Measurements from ENCODE around the gene ARID4B.
"Not testable (repeated sequence)": the region's sequence is repeated elsewhere in the genome, so short reads cannot be mapped to it uniquely, and the experiment has no call there.

Gene ARID4B

GRCh38 chr1:235211517-235211916 lies 116.5 kb downstream of the ARID4B start:
- no peak overlapping the region for H3K4me3 ChIP-seq (ENCODE audit: low read length)
- H3K27me3 ChIP-seq (ENCODE audit: insufficient read depth, low read length): no peaks in the 10 kb centered on the region
- no peak overlapping the region for H3K9ac ChIP-seq (ENCODE audit: low read depth, low read length)
- no peak overlapping the region for H3K27ac ChIP-seq (ENCODE audit: low read length)
- peaks cover 5% of the 10 kb centered on the region; the same call in 1 of the 2 replicates for H3K4me1 ChIP-seq (ENCODE audit: insufficient read depth, low read length)
- no peaks in the 10 kb centered on the region for H3K9me3 ChIP-seq (ENCODE audit: insufficient read depth, low read depth, low read length)
- H3K36me3 ChIP-seq (ENCODE audit: insufficient read depth, low read depth, low read length): peaks cover 58% of the 10 kb centered on the region

GRCh38 chr1:235207209-235207565 lies 120.8 kb downstream of the ARID4B start:
- Histone ChIP-seq H3K27me3 (ENCODE audit: insufficient read depth, low read length) (no peaks in the 10 kb centered on the region), H3K9ac (ENCODE audit: low read depth, low read length) (no peak overlapping the region), H3K4me3 (ENCODE audit: low read length) (no peak overlapping the region), H3K36me3 (ENCODE audit: insufficient read depth, low read depth, low read length) (peaks cover 38% of the 10 kb centered on the region), H3K9me3 (ENCODE audit: insufficient read depth, low read depth, low read length) (no peaks in the 10 kb centered on the region), H3K4me1 (ENCODE audit: insufficient read depth, low read length) (peaks cover 5% of the 10 kb centered on the region; the same call in 1 of the 2 replicates), H3K27ac (ENCODE audit: low read length) (no peak overlapping the region)

- no peak overlapping the region for H3K4me3 ChIP-seq (ENCODE audit: low read length)
- H3K9ac ChIP-seq (ENCODE audit: low read depth, low read length): no peak overlapping the region
- peaks cover 5% of the 10 kb centered on the region; the same call in 1 of the 2 replicates for H3K4me1 ChIP-seq (ENCODE audit: insufficient read depth, low read length)
- H3K36me3 ChIP-seq (ENCODE audit: insufficient read depth, low read depth, low read length): peaks cover 33% of the 10 kb centered on the region
- H3K27me3 ChIP-seq (ENCODE audit: insufficient read depth, low read length): no peaks in the 10 kb centered on the region
- H3K9me3 ChIP-seq (ENCODE audit: insufficient read depth, low read depth, low read length): no peaks in the 10 kb centered on the region
- no peak overlapping the region for H3K27ac ChIP-seq (ENCODE audit: low read length)
Measured at GRCh38 chr1:235206533-235207208, 121.3 kb downstream of the ARID4B start.

GRCh38 chr1:235205687-235206086 lies 122.3 kb downstream of the ARID4B start:
- Histone ChIP-seq H3K27ac (ENCODE audit: low read length) (no peak overlapping the region), H3K27me3 (ENCODE audit: insufficient read depth, low read length) (no peaks in the 10 kb centered on the region), H3K9me3 (ENCODE audit: insufficient read depth, low read depth, low read length) (no peaks in the 10 kb centered on the region), H3K4me1 (ENCODE audit: insufficient read depth, low read length) (peaks cover 5% of the 10 kb centered on the region; the same call in 1 of the 2 replicates), H3K36me3 (ENCODE audit: insufficient read depth, low read depth, low read length) (peaks cover 23% of the 10 kb centered on the region), H3K9ac (ENCODE audit: low read depth, low read length) (no peak overlapping the region), H3K4me3 (ENCODE audit: low read length) (no peak overlapping the region)

- Histone ChIP-seq H3K9me3 (ENCODE audit: insufficient read depth, low read depth, low read length) (no peaks in the 10 kb centered on the region), H3K4me1 (ENCODE audit: insufficient read depth, low read length) (peaks cover 8% of the 10 kb centered on the region; the same call in 1 of the 2 replicates), H3K4me3 (ENCODE audit: low read length) (no peak overlapping the region), H3K36me3 (ENCODE audit: insufficient read depth, low read depth, low read length) (peaks cover 12% of the 10 kb centered on the region; the same call in 1 of the 2 replicates), H3K27me3 (ENCODE audit: insufficient read depth, low read length) (no peaks in the 10 kb centered on the region), H3K9ac (ENCODE audit: low read depth, low read length) (no peak overlapping the region), H3K27ac (ENCODE audit: low read length) (no peak overlapping the region)
Measured at GRCh38 chr1:235203428-235203827, 124.6 kb downstream of the ARID4B start.

GRCh38 chr1:235202447-235202846 lies 125.5 kb downstream of the ARID4B start:
- H3K4me3 ChIP-seq (ENCODE audit: low read length); H3K9me3 ChIP-seq (ENCODE audit: insufficient read depth, low read depth, low read length); H3K4me1 ChIP-seq (ENCODE audit: insufficient read depth, low read length); H3K27me3 ChIP-seq (ENCODE audit: insufficient read depth, low read length); H3K36me3 ChIP-seq (ENCODE audit: insufficient read depth, low read depth, low read length); H3K9ac ChIP-seq (ENCODE audit: low read depth, low read length); H3K27ac ChIP-seq (ENCODE audit: low read length): not testable (repeated sequence)

- Histone ChIP-seq H3K27me3 (ENCODE audit: insufficient read depth, low read length) (no peaks in the 10 kb centered on the region), H3K27ac (ENCODE audit: low read length) (peak overlapping the region; percentile 13), H3K9me3 (ENCODE audit: insufficient read depth, low read depth, low read length) (no peaks in the 10 kb centered on the region), H3K9ac (ENCODE audit: low read depth, low read length) (peak overlapping the region; percentile 32; the same call in 1 of the 2 replicates), H3K36me3 (ENCODE audit: insufficient read depth, low read depth, low read length) (peaks cover 15% of the 10 kb centered on the region), H3K4me3 (ENCODE audit: low read length) (peak overlapping the region; percentile 10; the same call in 1 of the 2 replicates), H3K4me1 (ENCODE audit: insufficient read depth, low read length) (peaks cover 3% of the 10 kb centered on the region; the same call in 1 of the 2 replicates)
Measured at GRCh38 chr1:235199441-235199840, 128.5 kb downstream of the ARID4B start.

GRCh38 chr1:235190431-235190830 lies 137.5 kb downstream of the ARID4B start:
- H3K9ac ChIP-seq (ENCODE audit: low read depth, low read length): no peak overlapping the region
- peaks cover 56% of the 10 kb centered on the region for H3K36me3 ChIP-seq (ENCODE audit: insufficient read depth, low read depth, low read length)
- H3K27ac ChIP-seq (ENCODE audit: low read length): no peak overlapping the region

GRCh38 chr1:235187316-235187715 lies 140.7 kb downstream of the ARID4B start:
- no peaks in the 10 kb centered on the region for H3K9me3 ChIP-seq (ENCODE audit: insufficient read depth, low read depth, low read length)
- H3K27me3 ChIP-seq (ENCODE audit: insufficient read depth, low read length): no peaks in the 10 kb centered on the region
- no peak overlapping the region for H3K9ac ChIP-seq (ENCODE audit: low read depth, low read length)
- H3K27ac ChIP-seq (ENCODE audit: low read length): no peak overlapping the region
- peaks cover 39% of the 10 kb centered on the region for H3K36me3 ChIP-seq (ENCODE audit: insufficient read depth, low read depth, low read length)
- H3K4me1 ChIP-seq (ENCODE audit: insufficient read depth, low read length): no peaks in the 10 kb centered on the region; the same call in 1 of the 2 replicates
- no peak overlapping the region for H3K4me3 ChIP-seq (ENCODE audit: low read length)

More at GRCh38 chr1:235190431-235190830, 137.5 kb downstream of the ARID4B start:
- H3K9me3 ChIP-seq (ENCODE audit: insufficient read depth, low read depth, low read length): no peaks in the 10 kb centered on the region
- H3K4me3 ChIP-seq (ENCODE audit: low read length): no peak overlapping the region
- no peaks in the 10 kb centered on the region for H3K4me1 ChIP-seq (ENCODE audit: insufficient read depth, low read length)
- H3K27me3 ChIP-seq (ENCODE audit: insufficient read depth, low read length): no peaks in the 10 kb centered on the region

GRCh38 chr1:235181561-235182245 lies 146.3 kb downstream of the ARID4B start:
- Histone ChIP-seq H3K4me3 (ENCODE audit: low read length) (no peak overlapping the region), H3K4me1 (ENCODE audit: insufficient read depth, low read length) (no peaks in the 10 kb centered on the region; the same call in 1 of the 2 replicates), H3K9ac (ENCODE audit: low read depth, low read length) (no peak overlapping the region), H3K9me3 (ENCODE audit: insufficient read depth, low read depth, low read length) (no peaks in the 10 kb centered on the region), H3K27ac (ENCODE audit: low read length) (no peak overlapping the region), H3K27me3 (ENCODE audit: insufficient read depth, low read length) (no peaks in the 10 kb centered on the region), H3K36me3 (ENCODE audit: insufficient read depth, low read depth, low read length) (peaks cover 56% of the 10 kb centered on the region)

- H3K27me3 ChIP-seq (ENCODE audit: insufficient read depth, low read length): no peaks in the 10 kb centered on the region
- H3K4me1 ChIP-seq (ENCODE audit: insufficient read depth, low read length): no peaks in the 10 kb centered on the region; the same call in 1 of the 2 replicates
- peaks cover 64% of the 10 kb centered on the region for H3K36me3 ChIP-seq (ENCODE audit: insufficient read depth, low read depth, low read length)
- no peak overlapping the region for H3K27ac ChIP-seq (ENCODE audit: low read length)
- no peaks in the 10 kb centered on the region for H3K9me3 ChIP-seq (ENCODE audit: insufficient read depth, low read depth, low read length)
- H3K9ac ChIP-seq (ENCODE audit: low read depth, low read length): no peak overlapping the region
- no peak overlapping the region for H3K4me3 ChIP-seq (ENCODE audit: low read length)
Measured at GRCh38 chr1:235180916-235181460, 147.0 kb downstream of the ARID4B start.

- H3K27ac ChIP-seq (ENCODE audit: low read length): no peak overlapping the region
- H3K9me3 ChIP-seq (ENCODE audit: insufficient read depth, low read depth, low read length): no peaks in the 10 kb centered on the region
- H3K27me3 ChIP-seq (ENCODE audit: insufficient read depth, low read length): no peaks in the 10 kb centered on the region
- H3K36me3 ChIP-seq (ENCODE audit: insufficient read depth, low read depth, low read length): peaks cover 80% of the 10 kb centered on the region
- H3K4me3 ChIP-seq (ENCODE audit: low read length): no peak overlapping the region
- H3K4me1 ChIP-seq (ENCODE audit: insufficient read depth, low read length): no peaks in the 10 kb centered on the region
- H3K9ac ChIP-seq (ENCODE audit: low read depth, low read length): no peak overlapping the region
Measured at GRCh38 chr1:235176486-235176885, 151.5 kb downstream of the ARID4B start.
